ENCODE results near the gene FMN1. TPM values are rescaled to one million over a fixed set of nuclear protein-coding genes. Genes with fewer than 3 reads are reported as not detected.

Gene FMN1
- total RNA-seq, 2 donors from 2014 or later: 0.60 to 1.1 TPM

- TF ChIP-seq CTCF (conservative IDR thresholded peaks at IDR 0.05): no peak
- H3K4me1 Mint-ChIP-seq: no peaks in the 10 kb centered on the region
- H3K4me3 Mint-ChIP-seq: no peak overlapping the region
- no peaks in the 10 kb centered on the region for H3K36me3 Mint-ChIP-seq (ENCODE audit: low read depth)
- no peak overlapping the region for H3K27ac Mint-ChIP-seq
- DNase-seq: no peak
- Histone ChIP-seq H3K36me3 (ENCODE audit: control insufficient read depth, insufficient read depth, low read length) (no peaks in the 10 kb centered on the region), H3K9me3 (ENCODE audit: control insufficient read depth, low read length) (no peaks in the 10 kb centered on the region), H3K4me3 (ENCODE audit: low read length) (no peak overlapping the region), H3K4me1 (ENCODE audit: control insufficient read depth, insufficient read depth, low read length) (no peaks in the 10 kb centered on the region), H3K9ac (ENCODE audit: extremely low read depth, low read length, poor library complexity, severe bottlenecking) (no peak overlapping the region), H3K27ac (ENCODE audit: low read depth, low read length) (no peak overlapping the region), H3K27me3 (ENCODE audit: control insufficient read depth, insufficient read depth, low read length, poor library complexity, severe bottlenecking) (peaks cover 3% of the 10 kb centered on the region)
- 77 to 91% methylated on average over 5 to 7 of the region's 7 CpGs for WGBS, 2 experiments (ENCODE audit: insufficient coverage in 1 of 2, insufficient read length in 1 of 2)
- no peaks in the 10 kb centered on the region for H3K9me3 Mint-ChIP-seq
- H3K27me3 Mint-ChIP-seq (ENCODE audit: insufficient read depth): peaks cover 12% of the 10 kb centered on the region
Measured at GRCh38 chr15:33098094-33099058, 96.1 kb downstream of the FMN1 start.

GRCh38 chr15:33096134-33096533, 98.4 kb downstream of the FMN1 start:
- no peak for DNase-seq
- Mint-ChIP-seq H3K9me3 (no peaks in the 10 kb centered on the region), H3K27ac (no peak overlapping the region), H3K4me3 (no peak overlapping the region), H3K4me1 (no peaks in the 10 kb centered on the region), H3K27me3 (ENCODE audit: insufficient read depth) (peaks cover 8% of the 10 kb centered on the region), H3K36me3 (ENCODE audit: low read depth) (no peaks in the 10 kb centered on the region)
- no peaks in the 10 kb centered on the region for H3K4me1 ChIP-seq (ENCODE audit: control insufficient read depth, insufficient read depth, low read length)
- no peak for TF ChIP-seq CTCF (conservative IDR thresholded peaks at IDR 0.05)
- H3K4me3 ChIP-seq (ENCODE audit: low read length): no peak overlapping the region
- 92 to 100% methylated on average over 3 of the region's 3 CpGs for WGBS, 2 experiments (ENCODE audit: insufficient coverage in 1 of 2, insufficient read length in 1 of 2)
- H3K27ac ChIP-seq (ENCODE audit: low read depth, low read length): no peak overlapping the region
- no peak overlapping the region for H3K9ac ChIP-seq (ENCODE audit: extremely low read depth, low read length, poor library complexity, severe bottlenecking)
- H3K27me3 ChIP-seq (ENCODE audit: control insufficient read depth, insufficient read depth, low read length, poor library complexity, severe bottlenecking): peaks cover 10% of the 10 kb centered on the region
- H3K36me3 ChIP-seq (ENCODE audit: control insufficient read depth, insufficient read depth, low read length): no peaks in the 10 kb centered on the region
- no peaks in the 10 kb centered on the region for H3K9me3 ChIP-seq (ENCODE audit: control insufficient read depth, low read length)

GRCh38 chr15:33095641-33096040, 98.9 kb downstream of the FMN1 start:
- 38% methylated on average over 1 of the region's 2 CpGs; no CpG with 5 or more reads in 1 of the 2 experiments for whole genome bisulfite sequencing, 2 experiments (ENCODE audit: insufficient coverage in 1 of 2, insufficient read length in 1 of 2)
- H3K9me3 ChIP-seq (ENCODE audit: control insufficient read depth, low read length): no peaks in the 10 kb centered on the region
- H3K4me3 Mint-ChIP-seq: no peak overlapping the region
- no peaks in the 10 kb centered on the region for H3K36me3 Mint-ChIP-seq (ENCODE audit: low read depth)
- H3K4me3 ChIP-seq (ENCODE audit: low read length): no peak overlapping the region
- no peaks in the 10 kb centered on the region for H3K36me3 ChIP-seq (ENCODE audit: control insufficient read depth, insufficient read depth, low read length)
- DNase-seq: no peak
- no peak overlapping the region for H3K27ac ChIP-seq (ENCODE audit: low read depth, low read length)
- H3K4me1 ChIP-seq (ENCODE audit: control insufficient read depth, insufficient read depth, low read length): no peaks in the 10 kb centered on the region
- peaks cover 8% of the 10 kb centered on the region for H3K27me3 Mint-ChIP-seq (ENCODE audit: insufficient read depth)
- H3K9me3 Mint-ChIP-seq: no peaks in the 10 kb centered on the region
- H3K27me3 ChIP-seq (ENCODE audit: control insufficient read depth, insufficient read depth, low read length, poor library complexity, severe bottlenecking): peaks cover 10% of the 10 kb centered on the region
- H3K27ac Mint-ChIP-seq: no peak overlapping the region
- H3K4me1 Mint-ChIP-seq: no peaks in the 10 kb centered on the region
- no peak overlapping the region for H3K9ac ChIP-seq (ENCODE audit: extremely low read depth, low read length, poor library complexity, severe bottlenecking)
- no peak for TF ChIP-seq CTCF (conservative IDR thresholded peaks at IDR 0.05)

Measured in endodermal cell (in vitro differentiated cells).